CD14-positive monocyte (primary cell): ENCODE results near the gene CCL5. TPM values are rescaled to one million over a fixed set of nuclear protein-coding genes. Genes with fewer than 3 reads are reported as not detected.

Source experiments
- DNase-seq, 3 donors: peaks; one replicate each; pipeline ENCODE4 v3.0.0-alpha.2; 2011 to 2022
- H2AFZ ChIP-seq: 2 replicates; pipeline ENCODE4 v1.6.0; 2012; ENCODE audit warnings: mild to moderate bottlenecking, low read depth, low read length, inconsistent platforms; ENCODE audit not compliant: insufficient read depth, poor library complexity, severe bottlenecking
- H3K27ac ChIP-seq, 2 donors: 1 replicate in 1 of 2; 2 replicates in 1 of 2; pipeline ENCODE4 v1.5.1; 2012 to 2013; ENCODE audit warnings: low read length in 2 of 2, control low read depth in 1 of 2, inconsistent platforms in 1 of 2, low read depth in 1 of 2, mild to moderate bottlenecking in 1 of 2
- H3K27me3 ChIP-seq, 2 donors: one replicate each; pipeline versions ENCODE4 v1.6.0 to v1.6.1; 2011 to 2013; ENCODE audit warnings: low read length in 2 of 2; ENCODE audit not compliant: control insufficient read depth in 2 of 2, insufficient read depth in 2 of 2
- H3K36me3 ChIP-seq, 2 donors: replicated peaks in 1 of 2; 1 replicate in 1 of 2; 2 replicates in 1 of 2; pipeline versions ENCODE4 v1.5.1 to v1.6.1; 2012 to 2013; ENCODE audit warnings: low read length in 2 of 2, control low read depth in 1 of 2, inconsistent platforms in 1 of 2, mild to moderate bottlenecking in 1 of 2; ENCODE audit not compliant: insufficient read depth in 2 of 2, control insufficient read depth in 1 of 2
- H3K4me1 ChIP-seq, 2 donors: 1 replicate in 1 of 2; 2 replicates in 1 of 2; pipeline versions ENCODE4 v1.5.1 to v1.6.1; 2012 to 2013; ENCODE audit warnings: low read length in 2 of 2, control low read depth in 1 of 2, inconsistent platforms in 1 of 2, mild to moderate bottlenecking in 1 of 2, moderate library complexity in 1 of 2; ENCODE audit not compliant: insufficient read depth in 2 of 2, control insufficient read depth in 1 of 2
- H3K4me2 ChIP-seq: replicated peaks from 2 replicates; pipeline ENCODE3; 2012; ENCODE audit warnings: low read length, moderate library complexity, mild to moderate bottlenecking; ENCODE audit not compliant: poor library complexity, severe bottlenecking; ENCODE audit errors: extremely low read depth
- H3K4me3 ChIP-seq, 3 experiments: fragments of 200-600 bp in 1 of 3; sonication (generic) in 1 of 3; replicated peaks in 1 of 3; 1 replicate in 2 of 3; 2 replicates in 1 of 3; pipeline ENCODE4 v1.5.1; 2011 to 2013; ENCODE audit warnings: low read length in 3 of 3, mild to moderate bottlenecking in 3 of 3, control low read depth in 2 of 3, low read depth in 2 of 3, inconsistent platforms in 1 of 3, moderate library complexity in 1 of 3
- H3K79me2 ChIP-seq: 2 replicates; pipeline ENCODE4 v1.6.0; 2012; ENCODE audit warnings: mild to moderate bottlenecking, control low read depth, inconsistent platforms, low read length, moderate library complexity; ENCODE audit not compliant: insufficient read depth
- H3K9ac ChIP-seq: 2 replicates; pipeline ENCODE4 v1.6.0; 2017; ENCODE audit warnings: low read length, mild to moderate bottlenecking; ENCODE audit not compliant: insufficient read depth, poor library complexity, severe bottlenecking
- H3K9me3 ChIP-seq, 2 donors: replicated peaks in 1 of 2; 1 replicate in 1 of 2; 2 replicates in 1 of 2; pipeline versions ENCODE4 v1.5.1 to v1.6.1; 2012 to 2013; ENCODE audit warnings: low read length in 2 of 2, control low read depth in 1 of 2; ENCODE audit not compliant: control insufficient read depth in 1 of 2, insufficient read depth in 1 of 2
- H4K20me1 ChIP-seq: 2 replicates; pipeline ENCODE4 v1.6.0; 2012; ENCODE audit warnings: mild to moderate bottlenecking, low read length, control low read depth, moderate library complexity; ENCODE audit not compliant: insufficient read depth
- H3K27ac Mint-ChIP-seq, 7 donors: one replicate each; pipeline ENCODE4 v1.8.0; 2020; ENCODE audit warnings: mild to moderate bottlenecking in 7 of 7, mixed read lengths in 7 of 7, moderate library complexity in 6 of 7, inconsistent platforms in 2 of 7
- H3K27me3 Mint-ChIP-seq, 3 donors: one replicate each; pipeline ENCODE4 v1.8.0; 2021 to 2022; ENCODE audit warnings: low read depth in 3 of 3, mild to moderate bottlenecking in 3 of 3, mixed read lengths in 3 of 3, moderate library complexity in 3 of 3, inconsistent platforms in 1 of 3
- H3K36me3 Mint-ChIP-seq, 2 donors: one replicate each; pipeline ENCODE4 v1.8.0; 2020; ENCODE audit warnings: mixed read lengths in 2 of 2, inconsistent platforms in 1 of 2, mild to moderate bottlenecking in 1 of 2
- H3K4me1 Mint-ChIP-seq: one replicate; pipeline ENCODE4 v1.8.0; 2020; ENCODE audit warnings: mild to moderate bottlenecking, mixed read lengths
- H3K4me3 Mint-ChIP-seq, 2 donors: one replicate each; pipeline ENCODE4 v1.8.0; 2020; ENCODE audit warnings: mild to moderate bottlenecking in 2 of 2, mixed read lengths in 2 of 2, moderate library complexity in 1 of 2
- H3K9me3 Mint-ChIP-seq, 7 donors: one replicate each; pipeline ENCODE4 v1.8.0; 2020 to 2022; ENCODE audit warnings: mixed read lengths in 7 of 7, mild to moderate bottlenecking in 6 of 7, moderate library complexity in 6 of 7, inconsistent platforms in 2 of 7
- WGBS: methylation state at CpG from one replicate; pipeline ENCODE4 v1.1.5; 2013; ENCODE audit warnings: missing lambda C conversion rate; ENCODE audit not compliant: insufficient coverage; 5-methylcytosine and 5-hydroxymethylcytosine counted together
- intact Hi-C, 2 donors: fragments of 100-400 bp; cut with micrococcal nuclease; formaldehyde crosslinking; loops; one replicate each; pipeline versions ENCODE4 v1.15.0 to v1.15.1; 2023
- polyA plus RNA-seq, 3 donors: library from polyadenylated mRNA; depleted of rRNA in 1 of 3; unstranded in 2 of 3; stranded (reverse) in 1 of 3; fragments of 300-500 nt in 2 of 3; fragments of >200 nt in 1 of 3; fragmentation: Illumina TruSeq in 2 of 3; gene quantifications; 1 replicate in 2 of 3; 2 replicates in 1 of 3; pipeline ENCODE4 v1.2.3, GENCODE V29; 2012 to 2021
- TF ChIP-seq, protein P1 (sequence below): fragments of 200-600 bp; IDR thresholded peaks from one replicate; pipeline ENCODE4 v1.8.0; 2022; ENCODE audit warnings: antibody characterized with exemption, mild to moderate bottlenecking

CCL5 gene
- polyA plus RNA-seq, 3 donors = 0.95 to 6.8 (median 2.8) TPM

DNA sequence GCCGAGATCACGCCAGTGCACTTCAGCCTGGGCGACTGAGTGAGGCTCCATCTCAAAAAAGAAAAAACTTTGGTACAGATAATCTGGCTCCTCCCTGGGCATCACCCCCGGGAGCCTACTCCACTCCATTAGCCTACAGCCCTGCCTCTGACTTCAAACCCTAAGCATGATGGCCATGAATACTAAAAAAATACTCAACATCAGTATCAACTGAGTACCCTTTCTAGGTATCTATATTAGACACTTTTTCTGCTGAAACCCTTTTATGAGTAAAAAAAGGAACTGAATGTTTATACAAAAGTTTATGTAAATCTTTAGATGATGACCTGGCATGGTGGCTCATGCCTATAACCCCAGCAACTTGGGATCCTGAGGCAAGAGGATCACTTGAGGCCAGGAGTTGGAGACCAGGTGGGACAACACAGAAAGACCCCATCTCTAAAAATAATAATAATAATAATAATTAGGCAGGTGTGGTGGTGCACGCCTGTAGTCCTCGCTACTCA, 43.5 kb upstream of the CCL5 start:
- Histone ChIP-seq H3K4me2 (no peak overlapping the region), H3K27ac (no peak overlapping the region), H3K27me3 (no peaks in the 10 kb centered on the region), H3K79me2 (no peaks in the 10 kb centered on the region), H3K36me3 (no peaks in the 10 kb centered on the region), H3K9me3 (no peaks in the 10 kb centered on the region), H2AFZ (peak overlapping the region; percentile 10), H3K9ac (no peak overlapping the region), H4K20me1 (no peaks in the 10 kb centered on the region), H3K4me3 (no peak overlapping the region), H3K4me1 (no peaks in the 10 kb centered on the region)
- intact Hi-C loops = no loop called here
- DNase-seq = no peak
- Mint-ChIP-seq H3K27me3 (peaks cover 0 to 2% (median 0%) of the 10 kb centered on the region in 3 donors), H3K4me1 (peaks cover 6% of the 10 kb centered on the region), H3K27ac (no peak overlapping the region), H3K9me3 (no peaks in the 10 kb centered on the region), H3K36me3 (peaks cover 6 to 21% of the 10 kb centered on the region in 2 donors), H3K4me3 (no peak overlapping the region)
- TF ChIP-seq, protein P1, sequence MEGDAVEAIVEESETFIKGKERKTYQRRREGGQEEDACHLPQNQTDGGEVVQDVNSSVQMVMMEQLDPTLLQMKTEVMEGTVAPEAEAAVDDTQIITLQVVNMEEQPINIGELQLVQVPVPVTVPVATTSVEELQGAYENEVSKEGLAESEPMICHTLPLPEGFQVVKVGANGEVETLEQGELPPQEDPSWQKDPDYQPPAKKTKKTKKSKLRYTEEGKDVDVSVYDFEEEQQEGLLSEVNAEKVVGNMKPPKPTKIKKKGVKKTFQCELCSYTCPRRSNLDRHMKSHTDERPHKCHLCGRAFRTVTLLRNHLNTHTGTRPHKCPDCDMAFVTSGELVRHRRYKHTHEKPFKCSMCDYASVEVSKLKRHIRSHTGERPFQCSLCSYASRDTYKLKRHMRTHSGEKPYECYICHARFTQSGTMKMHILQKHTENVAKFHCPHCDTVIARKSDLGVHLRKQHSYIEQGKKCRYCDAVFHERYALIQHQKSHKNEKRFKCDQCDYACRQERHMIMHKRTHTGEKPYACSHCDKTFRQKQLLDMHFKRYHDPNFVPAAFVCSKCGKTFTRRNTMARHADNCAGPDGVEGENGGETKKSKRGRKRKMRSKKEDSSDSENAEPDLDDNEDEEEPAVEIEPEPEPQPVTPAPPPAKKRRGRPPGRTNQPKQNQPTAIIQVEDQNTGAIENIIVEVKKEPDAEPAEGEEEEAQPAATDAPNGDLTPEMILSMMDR = no peak
- WGBS = 100% methylated on average over 1 of the region's 6 CpGs

GRCh38 chr17:35920229-35920628, 40.1 kb upstream of the CCL5 start:
- no peak overlapping the region for H3K9ac ChIP-seq
- TF ChIP-seq, protein P1 = no peak
- no peak overlapping the region for H2AFZ ChIP-seq
- Mint-ChIP-seq H3K27ac (no peak overlapping the region), H3K9me3 (peaks cover 0 to 3% (median 0%) of the 10 kb centered on the region in 7 donors), H3K4me3 (no peak overlapping the region), H3K4me1 (peaks cover 10% of the 10 kb centered on the region), H3K36me3 (peaks cover 4 to 25% of the 10 kb centered on the region in 2 donors), H3K27me3 (no peaks in the 10 kb centered on the region)
- no CpG with 5 or more reads among the region's 1 CpG for WGBS
- H3K9me3 ChIP-seq = no peaks in the 10 kb centered on the region
- H3K27me3 ChIP-seq = no peaks in the 10 kb centered on the region
- H3K4me1 ChIP-seq = no peaks in the 10 kb centered on the region
- intact Hi-C loops = no loop called here
- no peak overlapping the region for H3K4me3 ChIP-seq
- no peak for DNase-seq
- H3K36me3 ChIP-seq = no peaks in the 10 kb centered on the region
- H3K4me2 ChIP-seq = no peak overlapping the region
- no peaks in the 10 kb centered on the region for H3K79me2 ChIP-seq
- H4K20me1 ChIP-seq = no peaks in the 10 kb centered on the region
- H3K27ac ChIP-seq = no peak overlapping the region
